Metanephros (tissue), 1 donor: Measurements from ENCODE around the gene KIFBP. TPM values are rescaled to one million over a fixed set of nuclear protein-coding genes. Genes with fewer than 3 reads are reported as not detected.

ENCODE experiments used
- total RNA-seq: library from RNA; depleted of rRNA; stranded (reverse); fragments of >200 nt; gene quantifications from one replicate; pipeline ENCODE4 v1.2.3, GENCODE V29; 2014

Gene KIFBP, protein sequence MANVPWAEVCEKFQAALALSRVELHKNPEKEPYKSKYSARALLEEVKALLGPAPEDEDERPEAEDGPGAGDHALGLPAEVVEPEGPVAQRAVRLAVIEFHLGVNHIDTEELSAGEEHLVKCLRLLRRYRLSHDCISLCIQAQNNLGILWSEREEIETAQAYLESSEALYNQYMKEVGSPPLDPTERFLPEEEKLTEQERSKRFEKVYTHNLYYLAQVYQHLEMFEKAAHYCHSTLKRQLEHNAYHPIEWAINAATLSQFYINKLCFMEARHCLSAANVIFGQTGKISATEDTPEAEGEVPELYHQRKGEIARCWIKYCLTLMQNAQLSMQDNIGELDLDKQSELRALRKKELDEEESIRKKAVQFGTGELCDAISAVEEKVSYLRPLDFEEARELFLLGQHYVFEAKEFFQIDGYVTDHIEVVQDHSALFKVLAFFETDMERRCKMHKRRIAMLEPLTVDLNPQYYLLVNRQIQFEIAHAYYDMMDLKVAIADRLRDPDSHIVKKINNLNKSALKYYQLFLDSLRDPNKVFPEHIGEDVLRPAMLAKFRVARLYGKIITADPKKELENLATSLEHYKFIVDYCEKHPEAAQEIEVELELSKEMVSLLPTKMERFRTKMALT
- total RNA-seq, result 21.4 TPM

DNA sequence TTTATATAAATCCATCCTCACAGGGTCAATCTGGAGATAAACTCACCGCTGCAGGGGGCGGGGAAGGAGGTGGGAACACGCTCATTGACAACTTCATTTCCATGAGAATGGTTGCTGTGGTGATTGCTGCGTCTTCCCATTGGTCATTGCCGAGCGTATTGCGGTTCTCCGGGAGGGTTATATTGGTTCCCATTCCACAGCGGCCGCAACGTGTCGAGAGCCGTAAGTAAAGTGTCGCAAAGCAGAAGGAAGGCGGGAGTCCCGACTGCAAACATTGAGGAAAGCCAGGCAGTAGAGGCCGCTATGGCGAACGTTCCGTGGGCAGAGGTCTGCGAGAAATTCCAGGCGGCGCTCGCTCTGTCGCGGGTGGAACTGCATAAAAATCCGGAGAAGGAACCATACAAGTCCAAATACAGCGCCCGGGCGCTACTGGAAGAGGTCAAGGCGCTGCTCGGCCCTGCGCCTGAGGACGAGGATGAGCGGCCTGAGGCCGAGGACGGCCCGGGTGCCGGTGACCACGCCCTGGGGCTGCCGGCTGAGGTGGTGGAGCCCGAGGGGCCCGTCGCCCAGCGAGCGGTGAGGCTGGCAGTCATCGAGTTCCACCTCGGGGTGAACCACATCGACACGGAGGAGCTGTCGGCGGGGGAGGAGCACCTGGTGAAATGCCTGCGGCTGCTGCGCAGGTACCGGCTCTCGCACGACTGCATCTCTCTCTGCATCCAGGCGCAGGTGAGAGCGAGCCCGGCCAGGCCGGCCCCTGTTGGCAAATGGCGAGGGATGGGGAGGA, at the start of gene KIFBP:
KIFBP (plus strand) TSS at position 274 of the 787 bp plus-strand sequence; CDS start at position 304, 30 bp downstream.

DNA sequence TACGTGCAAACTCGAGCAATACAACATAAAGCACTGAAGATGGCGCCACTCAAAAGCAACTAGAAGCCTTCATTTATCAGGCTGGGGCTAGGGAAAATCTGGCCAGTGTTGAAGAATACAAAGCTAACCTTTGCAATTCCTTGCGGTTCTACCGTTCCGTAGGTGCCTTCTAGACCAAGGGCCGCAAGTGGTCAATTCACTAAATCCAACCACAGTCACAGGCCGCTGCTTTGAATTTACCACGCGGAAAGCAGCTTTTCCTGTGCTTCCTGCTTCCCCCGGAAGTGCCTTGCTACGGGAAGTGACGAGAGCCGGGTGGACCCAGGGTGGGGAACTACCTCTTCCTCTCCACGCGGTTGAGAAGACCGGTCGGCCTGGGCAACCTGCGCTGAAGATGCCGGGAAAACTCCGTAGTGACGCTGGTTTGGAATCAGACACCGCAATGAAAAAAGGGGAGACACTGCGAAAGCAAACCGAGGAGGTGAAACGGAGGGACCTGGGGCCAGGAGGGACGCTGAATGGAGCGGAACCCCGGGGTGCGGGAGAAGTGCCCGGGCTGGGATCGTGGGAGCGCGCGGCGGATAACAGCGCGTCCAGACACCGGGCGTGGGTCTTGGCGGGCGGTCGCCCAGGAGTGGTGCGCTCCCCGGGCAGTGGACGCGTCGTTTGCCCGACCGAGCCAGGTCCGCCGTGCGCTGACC, 32.6 kb upstream of the KIFBP start, which contains the start of gene DDX21:
DDX21 (plus strand) TSS at position 339 of the 701 bp plus-strand sequence; CDS start at position 395, 56 bp downstream.

Other genes starting within 250 kb of the KIFBP start
- 5.4 TPM for gene STOX1, start 161.3 kb upstream of the KIFBP start, total RNA-seq
- 36.4 TPM for gene DDX50, start 87.5 kb upstream of the KIFBP start, total RNA-seq
- 29.7 TPM for gene DDX21, start 32.6 kb upstream of the KIFBP start, total RNA-seq
- 93.9 TPM for gene SRGN, start 99.3 kb downstream of the KIFBP start, total RNA-seq
- gene VPS26A, start 135.4 kb downstream of the KIFBP start, total RNA-seq, result 36.6 TPM
- gene SUPV3L1, start 191.4 kb downstream of the KIFBP start, total RNA-seq, result 27.9 TPM
- gene HKDC1, start 231.5 kb downstream of the KIFBP start, total RNA-seq, result 9.2 TPM